Right cardiac atrium (tissue), 5 donors: ENCODE results near the gene FGF7. TPM values are rescaled to one million over a fixed set of nuclear protein-coding genes. Genes with fewer than 3 reads are reported as not detected.
"Not testable (repeated sequence)": the region's sequence is repeated elsewhere in the genome, so short reads cannot be mapped to it uniquely, and the experiment has no call there.

Experiments used
- ATAC-seq, 2 donors: fragments of 200-7000 bp; cut with Tn5 transposase; one replicate each; pipeline versions ENCODE4 v1.8.0 to v1.9.1; 2020; ENCODE audit warnings: moderate library complexity in 2 of 2, mild to moderate bottlenecking in 1 of 2
- DNase-seq, 3 donors: peaks; one replicate each; pipeline ENCODE4 v3.0.0-alpha.2; 2020
- H3K27ac ChIP-seq: one replicate; pipeline ENCODE4 v1.5.1; 2013; ENCODE audit warnings: mild to moderate bottlenecking, low read length, control low read depth, moderate library complexity
- H3K27me3 ChIP-seq: one replicate; pipeline ENCODE4 v1.6.1; 2013; ENCODE audit not compliant: control insufficient read depth, insufficient read depth
- H3K4me1 ChIP-seq: one replicate; pipeline ENCODE4 v1.6.1; 2013; ENCODE audit warnings: low read length; ENCODE audit not compliant: control insufficient read depth, insufficient read depth
- H3K4me3 ChIP-seq: one replicate; pipeline ENCODE4 v1.5.1; 2013; ENCODE audit warnings: low read length, control low read depth
- H3K9me3 ChIP-seq: one replicate; pipeline ENCODE4 v1.6.1; 2013; ENCODE audit warnings: low read length; ENCODE audit not compliant: control insufficient read depth
- WGBS: extraction: QIAGEN DNeasy Blood & Tissue Kit; methylation state at CpG from one replicate; pipeline ENCODE4 v1.1.7; 2013; 5-methylcytosine and 5-hydroxymethylcytosine counted together
- intact Hi-C, 4 donors: fragments of 100-400 bp; cut with DNase I; formaldehyde crosslinking; loops; one replicate each; pipeline versions ENCODE4 v1.11.0 to v1.14.0; 2022 to 2023
- polyA plus RNA-seq: library from polyadenylated mRNA; stranded (reverse); fragments of 200-250 nt; gene quantifications from one replicate; pipeline ENCODE4 v1.2.3, GENCODE V29; 2013
- total RNA-seq, 4 donors: library from RNA; stranded (reverse); fragmentation: NEBNext Ultra II Directional; extraction: Animal tissue kit (Norgen Biotek cat#: 25700); gene quantifications; one replicate each; pipeline ENCODE4 v1.2.1, GENCODE V29; 2021
- donor health status: healthy with polysubstance abuse.
- donor health status: DM: no; HTN: yes; CAD: no.
- donor health status: DM: no; HTN: no; CAD: no.
- donor health status: DM: no; HTN: yes; CAD: no; lungs with severe emphysema.
- donor health status: DM: yes; HTN: yes; CAD: no.

The FGF7 gene
- total and polyA plus RNA-seq, 5 donors, result 21.3 to 50.0 (median 38.3) TPM

DNA sequence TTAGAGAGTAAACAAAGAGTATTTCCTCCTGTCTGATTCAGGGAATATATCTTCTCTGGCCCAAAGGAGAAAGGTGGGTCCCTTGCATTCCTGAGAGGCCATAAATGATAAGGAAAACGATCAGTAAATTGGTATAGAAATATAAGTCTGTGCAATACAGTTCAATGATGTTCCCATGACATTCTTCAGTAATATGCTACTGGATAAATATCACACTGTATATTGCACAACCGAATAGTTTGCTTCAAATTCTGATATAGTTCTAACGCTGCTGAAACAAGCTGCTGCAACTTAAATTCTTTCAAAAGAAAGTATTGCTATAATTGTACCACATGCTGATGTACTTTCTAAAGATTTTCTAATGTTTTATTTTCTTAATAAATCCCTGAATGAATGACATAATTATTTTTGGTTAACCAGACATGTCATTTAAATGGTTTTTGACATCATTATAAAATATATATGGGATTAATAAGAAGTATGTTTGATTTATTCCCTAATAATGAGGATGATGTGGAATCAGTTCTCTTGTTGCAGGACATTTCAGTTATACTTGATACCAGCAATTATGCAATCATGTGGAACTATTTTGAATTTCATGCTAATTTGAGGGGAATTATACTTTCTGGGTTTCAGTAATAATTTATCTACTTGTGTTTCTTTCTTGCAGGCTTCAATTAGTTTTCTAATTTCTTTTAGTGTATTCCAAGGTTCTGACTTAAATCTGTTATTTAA lies 44.9 kb downstream of the FGF7 start:
- H3K27me3 ChIP-seq, result no peaks in the 10 kb centered on the region
- intact Hi-C loops, result loop anchor here in 1 of 4 donors (10.0 kb wide), 1 partner anchor 537 kb away; no protein-coding TSS in a partner anchor
- no peak overlapping the region for H3K27ac ChIP-seq
- no peak for DNase-seq
- ATAC-seq, result no peak
- H3K4me3 ChIP-seq, result no peak overlapping the region
- no peaks in the 10 kb centered on the region for H3K9me3 ChIP-seq
- peaks cover 2% of the 10 kb centered on the region for H3K4me1 ChIP-seq
- WGBS, result 62% methylated on average over 3 of the region's 3 CpGs

GRCh38 chr15:49468481-49468839 lies 45.4 kb downstream of the FGF7 start:
- intact Hi-C loops, result loop anchor here in 1 of 4 donors (10.0 kb wide), 1 partner anchor 536 kb away; no protein-coding TSS in a partner anchor
- Histone ChIP-seq H3K27ac (no peak overlapping the region), H3K4me1 (peaks cover 2% of the 10 kb centered on the region), H3K4me3 (no peak overlapping the region), H3K27me3 (no peaks in the 10 kb centered on the region), H3K9me3 (no peaks in the 10 kb centered on the region)
- DNase-seq (no peak), ATAC-seq (peak; percentile 38 to 48)
- WGBS, result 64% methylated on average over 2 of the region's 2 CpGs

- H3K4me3 ChIP-seq, H3K9me3 ChIP-seq, intact Hi-C loops, H3K27me3 ChIP-seq, H3K27ac ChIP-seq, H3K4me1 ChIP-seq, ATAC-seq: not testable (repeated sequence)
- peak; percentile 18 to 60 (median 40) for DNase-seq
- 86% methylated on average over 4 of the region's 4 CpGs for WGBS
Measured at GRCh38 chr15:49471248-49471647, 48.2 kb downstream of the FGF7 start.

- no peak for DNase-seq
- ATAC-seq, result no peak
- no peaks in the 10 kb centered on the region for H3K27me3 ChIP-seq
- peaks cover 2% of the 10 kb centered on the region for H3K4me1 ChIP-seq
- H3K9me3 ChIP-seq, result no peaks in the 10 kb centered on the region
- no peak overlapping the region for H3K4me3 ChIP-seq
- WGBS, result 34% methylated on average over 4 of the region's 4 CpGs
- intact Hi-C loops, result no loop called here
- no peak overlapping the region for H3K27ac ChIP-seq
Measured at GRCh38 chr15:49471733-49472132, 48.7 kb downstream of the FGF7 start.

DNA sequence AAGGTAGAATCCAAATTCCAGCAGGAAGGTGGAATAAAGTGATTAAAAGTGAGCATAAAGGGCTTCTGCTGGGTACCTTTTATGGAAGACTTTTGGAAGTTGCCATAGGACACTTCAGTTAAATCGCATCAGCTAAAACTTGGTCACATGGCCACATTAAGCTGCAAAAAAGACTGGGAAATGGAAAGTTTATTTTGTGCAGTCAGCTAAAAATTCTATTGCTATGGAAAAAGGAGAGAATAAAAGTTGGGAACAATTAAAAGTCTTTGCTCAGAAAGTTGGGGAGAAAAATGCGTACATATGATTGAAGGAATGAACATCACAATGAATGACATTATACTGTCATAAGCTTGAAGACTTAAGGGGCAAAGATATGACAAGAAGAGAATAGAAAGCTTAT lies 49.3 kb downstream of the FGF7 start:
- ATAC-seq (no peak), DNase-seq (no peak)
- Histone ChIP-seq H3K4me1 (peaks cover 2% of the 10 kb centered on the region), H3K4me3 (no peak overlapping the region), H3K27me3 (no peaks in the 10 kb centered on the region), H3K27ac (no peak overlapping the region), H3K9me3 (no peaks in the 10 kb centered on the region)
- WGBS, result 91% methylated on average over 2 of the region's 2 CpGs
- intact Hi-C loops, result no loop called here

GRCh38 chr15:49473031-49473430 lies 50.0 kb downstream of the FGF7 start:
- 73% methylated on average over 1 of the region's 1 CpG for WGBS
- no peak overlapping the region for H3K4me3 ChIP-seq
- H3K27me3 ChIP-seq, result no peaks in the 10 kb centered on the region
- H3K27ac ChIP-seq, result no peak overlapping the region
- intact Hi-C loops, result no loop called here
- H3K4me1 ChIP-seq, result peaks cover 2% of the 10 kb centered on the region
- ATAC-seq (no peak), DNase-seq (no peak)
- H3K9me3 ChIP-seq, result no peaks in the 10 kb centered on the region

- intact Hi-C loops, DNase-seq, H3K4me3 ChIP-seq, H3K9me3 ChIP-seq, H3K4me1 ChIP-seq, ATAC-seq, H3K27me3 ChIP-seq, H3K27ac ChIP-seq: not testable (repeated sequence)
- 81% methylated on average over 4 of the region's 4 CpGs for WGBS
Measured at GRCh38 chr15:49478021-49478420, 55.0 kb downstream of the FGF7 start.

- DNase-seq, intact Hi-C loops, H3K4me3 ChIP-seq, H3K27ac ChIP-seq, H3K27me3 ChIP-seq, ATAC-seq, H3K4me1 ChIP-seq, H3K9me3 ChIP-seq: not testable (repeated sequence)
Measured at GRCh38 chr15:49478982-49479381, 55.9 kb downstream of the FGF7 start.

DNA sequence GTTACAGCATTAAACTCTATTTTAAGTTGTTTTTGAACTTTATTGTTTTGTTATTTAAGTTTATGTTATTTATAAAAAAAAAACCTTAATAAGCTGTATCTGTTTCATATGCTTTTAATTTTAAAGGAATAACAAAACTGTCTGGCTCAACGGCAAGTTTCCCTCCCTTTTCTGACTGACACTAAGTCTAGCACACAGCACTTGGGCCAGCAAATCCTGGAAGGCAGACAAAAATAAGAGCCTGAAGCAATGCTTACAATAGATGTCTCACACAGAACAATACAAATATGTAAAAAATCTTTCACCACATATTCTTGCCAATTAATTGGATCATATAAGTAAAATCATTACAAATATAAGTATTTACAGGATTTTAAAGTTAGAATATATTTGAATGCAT lies 62.4 kb downstream of the FGF7 start:
- H3K9me3 ChIP-seq, H3K27me3 ChIP-seq, H3K27ac ChIP-seq, ATAC-seq, H3K4me3 ChIP-seq, intact Hi-C loops, H3K4me1 ChIP-seq, DNase-seq: not testable (repeated sequence)
- 21% methylated on average over 1 of the region's 1 CpG for WGBS

GRCh38 chr15:49490966-49491365 lies 67.9 kb downstream of the FGF7 start:
- 96% methylated on average over 1 of the region's 1 CpG for WGBS
- intact Hi-C loops, result no loop called here
- DNase-seq, result no peak
- H3K4me1 ChIP-seq, result no peaks in the 10 kb centered on the region
- no peaks in the 10 kb centered on the region for H3K27me3 ChIP-seq
- H3K27ac ChIP-seq, result no peak overlapping the region
- no peak overlapping the region for H3K4me3 ChIP-seq
- no peaks in the 10 kb centered on the region for H3K9me3 ChIP-seq
- no peak for ATAC-seq

- ATAC-seq, result no peak
- WGBS, result 89% methylated on average over 2 of the region's 2 CpGs
- intact Hi-C loops, result no loop called here
Measured at GRCh38 chr15:49492151-49492550, 69.1 kb downstream of the FGF7 start.

GRCh38 chr15:49492830-49493229 lies 69.8 kb downstream of the FGF7 start:
- 67% methylated on average over 1 of the region's 1 CpG for whole genome bisulfite sequencing
- DNase-seq, result no peak
- no peaks in the 10 kb centered on the region for H3K27me3 ChIP-seq
- H3K27ac ChIP-seq, result no peak overlapping the region
- intact Hi-C loops, result no loop called here
- H3K4me3 ChIP-seq, result no peak overlapping the region
- H3K4me1 ChIP-seq, result no peaks in the 10 kb centered on the region
- no peaks in the 10 kb centered on the region for H3K9me3 ChIP-seq
- no peak for ATAC-seq

More at GRCh38 chr15:49492151-49492550, 69.1 kb downstream of the FGF7 start:
- H3K4me1 ChIP-seq, result no peaks in the 10 kb centered on the region
- no peaks in the 10 kb centered on the region for H3K27me3 ChIP-seq
- H3K27ac ChIP-seq, result no peak overlapping the region
- no peak for DNase-seq
- no peak overlapping the region for H3K4me3 ChIP-seq
- H3K9me3 ChIP-seq, result no peaks in the 10 kb centered on the region
